GM23338 (cell line): Measurements from ENCODE around the gene CHMP6. TPM values are rescaled to one million over a fixed set of nuclear protein-coding genes. Genes with fewer than 3 reads are reported as not detected.

Experiments
- ATAC-seq: fragments of 200-7000 bp; cut with Tn5 transposase; 3 replicates; pipeline ENCODE4 v1.9.1; 2020
- DNase-seq: peaks from one replicate; pipeline ENCODE4 v3.0.0-alpha.2; 2015; ENCODE audit warnings: low spot score
- H2AFZ ChIP-seq: fragments of 200-600 bp; sonication (generic); 2 replicates; pipeline ENCODE4 v1.8.0; 2016; ENCODE audit warnings: antibody characterized with exemption, mild to moderate bottlenecking, moderate library complexity
- H3F3A ChIP-seq: fragments of 200-600 bp; sonication (generic); replicated peaks from 2 replicates; pipeline ENCODE4 v1.8.0; 2017; ENCODE audit warnings: antibody characterized with exemption, mixed run types, low read depth
- H3K27ac ChIP-seq: fragments of 200-600 bp; sonication (generic); 2 replicates; pipeline ENCODE4 v1.6.1; 2016; ENCODE audit warnings: low read depth
- H3K27me3 ChIP-seq: fragments of 200-600 bp; sonication (generic); 2 replicates; pipeline ENCODE4 v1.8.0; 2016; ENCODE audit warnings: mild to moderate bottlenecking, mixed run types, moderate library complexity; ENCODE audit not compliant: insufficient read depth
- H3K36me3 ChIP-seq: fragments of 200-600 bp; sonication (generic); 2 replicates; pipeline ENCODE4 v1.8.0; 2016; ENCODE audit warnings: mild to moderate bottlenecking; ENCODE audit not compliant: insufficient read depth
- H3K4me1 ChIP-seq: fragments of 200-600 bp; sonication (generic); 2 replicates; pipeline ENCODE4 v1.8.0; 2016; ENCODE audit warnings: mild to moderate bottlenecking, moderate library complexity; ENCODE audit not compliant: insufficient read depth
- H3K4me2 ChIP-seq: fragments of 200-600 bp; sonication (generic); 2 replicates; pipeline ENCODE4 v1.7.1; 2017; ENCODE audit warnings: mixed run types
- H3K4me3 ChIP-seq: fragments of 200-600 bp; sonication (generic); 2 replicates; pipeline ENCODE4 v1.6.1; 2016; ENCODE audit warnings: mixed run types
- H3K79me2 ChIP-seq: fragments of 200-600 bp; sonication (generic); replicated peaks from 2 replicates; pipeline ENCODE4 v1.8.0; 2017; ENCODE audit warnings: mild to moderate bottlenecking; ENCODE audit not compliant: insufficient read depth
- H3K9me2 ChIP-seq: fragments of 200-600 bp; sonication (generic); 2 replicates; pipeline ENCODE4 v1.8.0; 2017; ENCODE audit not compliant: insufficient read depth
- H4K20me1 ChIP-seq: fragments of 200-600 bp; sonication (generic); replicated peaks from 2 replicates; pipeline ENCODE4 v1.8.0; 2017; ENCODE audit warnings: mild to moderate bottlenecking; ENCODE audit not compliant: insufficient read depth
- H3K27ac Mint-ChIP-seq: 2 replicates; pipeline ENCODE4 v1.8.0; 2020; ENCODE audit warnings: inconsistent platforms, mild to moderate bottlenecking, moderate library complexity, mixed read lengths
- H3K27me3 Mint-ChIP-seq: 3 replicates; pipeline ENCODE4 v1.8.0; 2022; ENCODE audit warnings: low read depth, mild to moderate bottlenecking, moderate library complexity, mixed read lengths, inconsistent platforms; ENCODE audit not compliant: insufficient read depth, poor library complexity
- H3K36me3 Mint-ChIP-seq: 3 replicates; pipeline ENCODE4 v1.8.0; 2021; ENCODE audit warnings: low read depth, mild to moderate bottlenecking, inconsistent platforms, moderate library complexity, mixed read lengths
- H3K4me1 Mint-ChIP-seq: 3 replicates; pipeline ENCODE4 v1.8.0; 2020; ENCODE audit warnings: mild to moderate bottlenecking, inconsistent platforms, mixed read lengths
- H3K4me3 Mint-ChIP-seq: 3 replicates; pipeline ENCODE4 v1.8.0; 2021; ENCODE audit warnings: moderate library complexity, mild to moderate bottlenecking, inconsistent platforms, mixed read lengths
- H3K9me3 Mint-ChIP-seq: 3 replicates; pipeline ENCODE4 v1.8.0; 2020; ENCODE audit warnings: moderate library complexity, mild to moderate bottlenecking, inconsistent platforms, mixed read lengths
- CREB1 ChIP-seq: fragments of 250-450 bp; sonication (Bioruptor Pico); IDR thresholded peaks from 2 replicates; pipeline ENCODE4 v1.5.0; 2020; ENCODE audit warnings: low read depth, mild to moderate bottlenecking, moderate library complexity
- EZH2 ChIP-seq: fragments of 200-600 bp; sonication (generic); IDR thresholded peaks from one replicate; pipeline ENCODE4 v1.8.0; 2017; ENCODE audit warnings: antibody characterized with exemption, mild to moderate bottlenecking, low read depth; ENCODE audit not compliant: unreplicated experiment
- EZH2phosphoT487 ChIP-seq: fragments of 200-600 bp; sonication (generic); IDR thresholded peaks from one replicate; pipeline ENCODE4 v1.8.1; 2018; ENCODE audit warnings: antibody characterized with exemption; ENCODE audit not compliant: unreplicated experiment
- JUNB ChIP-seq: IDR thresholded peaks from one replicate; pipeline ENCODE4 v1.6.1; 2016; ENCODE audit warnings: antibody characterized with exemption; ENCODE audit not compliant: unreplicated experiment
- NANOG ChIP-seq: IDR thresholded peaks from 2 replicates; pipeline ENCODE4 v1.6.1; 2016; ENCODE audit warnings: antibody characterized with exemption, borderline replicate concordance
- POLR2AphosphoS5 ChIP-seq: IDR thresholded peaks from 2 replicates; pipeline ENCODE4 v1.6.1; 2016; ENCODE audit warnings: antibody characterized with exemption, low read depth
- STAT1 ChIP-seq: IDR thresholded peaks from one replicate; pipeline ENCODE4 v1.6.1; 2016; ENCODE audit warnings: antibody characterized with exemption; ENCODE audit not compliant: unreplicated experiment
- ZNF114 ChIP-seq: fragments of 250-450 bp; sonication (Bioruptor Pico); IDR thresholded peaks from 2 replicates; pipeline ENCODE4 v1.5.0; 2020; ENCODE audit warnings: mild to moderate bottlenecking, moderate library complexity
- ZNF331 ChIP-seq: fragments of 250-450 bp; sonication (Bioruptor Pico); IDR thresholded peaks from 2 replicates; pipeline ENCODE4 v1.5.0; 2020; ENCODE audit warnings: low read depth, mild to moderate bottlenecking, moderate library complexity
- polyA plus RNA-seq: library from polyadenylated mRNA; unstranded; fragments of >200 nt; fragmentation: Nextera tagmentation; extraction: Ambion mirVana; gene quantifications from 2 replicates; pipeline ENCODE4 v1.2.1, GENCODE V29; 2016
- total RNA-seq: library from RNA; depleted of rRNA; stranded (reverse); fragments of >200 nt; shearing (Covaris generic); gene quantifications from 2 replicates; pipeline ENCODE4 v1.2.3, GENCODE V29; 2014
- TF ChIP-seq, protein P1 (sequence below): IDR thresholded peaks from 2 replicates; pipeline ENCODE4 v1.6.1; 2016; ENCODE audit warnings: antibody characterized with exemption
- TF ChIP-seq, protein P2 (sequence below), 2 experiments: fragments of 200-600 bp in 1 of 2; sonication (generic) in 1 of 2; conservative IDR thresholded peaks; 2 replicates each; pipeline versions ENCODE4 v1.5.1 to v1.6.1; 2016 to 2017; ENCODE audit warnings: antibody characterized with exemption in 2 of 2, low read depth in 2 of 2, mild to moderate bottlenecking in 2 of 2, moderate library complexity in 1 of 2
- TF ChIP-seq, protein P3 (sequence below): IDR thresholded peaks from one replicate; pipeline ENCODE4 v1.6.1; 2018; ENCODE audit warnings: antibody characterized with exemption; ENCODE audit not compliant: unreplicated experiment
- TF ChIP-seq, protein P4 (sequence below): fragments of 250-450 bp; sonication (Bioruptor Pico); IDR thresholded peaks from 2 replicates; pipeline ENCODE4 v1.5.0; 2020; ENCODE audit warnings: mild to moderate bottlenecking, moderate library complexity

Gene CHMP6
- total and polyA plus RNA-seq, 2 experiments from 2014 or later = 12.3 to 14.0 TPM

DNA sequence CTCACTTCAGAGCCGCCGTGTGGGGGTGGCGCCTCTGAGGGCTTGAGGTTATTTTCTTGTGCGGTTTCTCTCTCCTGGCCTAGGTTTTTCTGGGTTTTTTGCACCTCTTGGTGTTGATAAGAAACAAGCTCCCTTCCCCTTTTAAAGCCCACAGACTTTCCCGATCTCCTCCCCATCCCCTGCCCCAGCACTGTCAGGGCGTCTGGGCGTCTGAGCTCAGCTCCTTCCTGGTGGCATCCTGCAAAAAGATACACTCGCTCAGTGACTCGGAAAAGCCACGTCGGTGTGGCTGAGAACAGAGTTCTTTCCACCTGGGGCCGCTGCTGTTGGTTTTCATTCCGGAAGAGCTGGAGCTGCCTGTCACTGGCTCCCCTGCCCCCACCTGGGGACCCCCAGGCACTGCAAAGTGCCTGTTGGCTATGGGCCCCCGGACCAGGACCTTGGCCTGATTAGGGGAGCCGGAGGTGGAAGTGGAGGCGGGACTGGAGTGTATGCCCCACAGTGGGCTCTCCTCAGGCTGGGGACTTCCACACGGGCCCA is 57.8 kb downstream of the CHMP6 start:
- no peak overlapping the region for H3K4me3 ChIP-seq
- H3K4me1 ChIP-seq = no peaks in the 10 kb centered on the region
- peaks cover 35% of the 10 kb centered on the region for H3K79me2 ChIP-seq
- no peak overlapping the region for H3K4me2 ChIP-seq
- H3K9me3 Mint-ChIP-seq = no peaks in the 10 kb centered on the region
- H3K27ac Mint-ChIP-seq = peak overlapping the region; percentile 63; the same call in 1 of the 2 replicates
- ATAC-seq = no peak
- no peak overlapping the region for H3K4me3 Mint-ChIP-seq
- no peak for DNase-seq
- no peak overlapping the region for H2AFZ ChIP-seq
- H3K36me3 Mint-ChIP-seq = no peaks in the 10 kb centered on the region; the same call in 2 of the 3 replicates
- H3K27me3 ChIP-seq = no peaks in the 10 kb centered on the region
- peaks cover 16% of the 10 kb centered on the region for H3K27me3 Mint-ChIP-seq
- H3K9me2 ChIP-seq = no peaks in the 10 kb centered on the region
- peaks cover 15% of the 10 kb centered on the region for H3K4me1 Mint-ChIP-seq
- no peak overlapping the region for H3K27ac ChIP-seq
- no peaks in the 10 kb centered on the region for H3K36me3 ChIP-seq
- TF ChIP-seq EZH2phosphoT487 = no peak
- no peak for TF ChIP-seq ZNF114 (CRISPR knock-in tag)
- TF ChIP-seq STAT1 = no peak
- TF ChIP-seq ZNF331 = no peak
- TF ChIP-seq, protein P1, sequence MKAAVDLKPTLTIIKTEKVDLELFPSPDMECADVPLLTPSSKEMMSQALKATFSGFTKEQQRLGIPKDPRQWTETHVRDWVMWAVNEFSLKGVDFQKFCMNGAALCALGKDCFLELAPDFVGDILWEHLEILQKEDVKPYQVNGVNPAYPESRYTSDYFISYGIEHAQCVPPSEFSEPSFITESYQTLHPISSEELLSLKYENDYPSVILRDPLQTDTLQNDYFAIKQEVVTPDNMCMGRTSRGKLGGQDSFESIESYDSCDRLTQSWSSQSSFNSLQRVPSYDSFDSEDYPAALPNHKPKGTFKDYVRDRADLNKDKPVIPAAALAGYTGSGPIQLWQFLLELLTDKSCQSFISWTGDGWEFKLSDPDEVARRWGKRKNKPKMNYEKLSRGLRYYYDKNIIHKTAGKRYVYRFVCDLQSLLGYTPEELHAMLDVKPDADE = no peak
- TF ChIP-seq, protein P2, sequence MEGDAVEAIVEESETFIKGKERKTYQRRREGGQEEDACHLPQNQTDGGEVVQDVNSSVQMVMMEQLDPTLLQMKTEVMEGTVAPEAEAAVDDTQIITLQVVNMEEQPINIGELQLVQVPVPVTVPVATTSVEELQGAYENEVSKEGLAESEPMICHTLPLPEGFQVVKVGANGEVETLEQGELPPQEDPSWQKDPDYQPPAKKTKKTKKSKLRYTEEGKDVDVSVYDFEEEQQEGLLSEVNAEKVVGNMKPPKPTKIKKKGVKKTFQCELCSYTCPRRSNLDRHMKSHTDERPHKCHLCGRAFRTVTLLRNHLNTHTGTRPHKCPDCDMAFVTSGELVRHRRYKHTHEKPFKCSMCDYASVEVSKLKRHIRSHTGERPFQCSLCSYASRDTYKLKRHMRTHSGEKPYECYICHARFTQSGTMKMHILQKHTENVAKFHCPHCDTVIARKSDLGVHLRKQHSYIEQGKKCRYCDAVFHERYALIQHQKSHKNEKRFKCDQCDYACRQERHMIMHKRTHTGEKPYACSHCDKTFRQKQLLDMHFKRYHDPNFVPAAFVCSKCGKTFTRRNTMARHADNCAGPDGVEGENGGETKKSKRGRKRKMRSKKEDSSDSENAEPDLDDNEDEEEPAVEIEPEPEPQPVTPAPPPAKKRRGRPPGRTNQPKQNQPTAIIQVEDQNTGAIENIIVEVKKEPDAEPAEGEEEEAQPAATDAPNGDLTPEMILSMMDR (conservative IDR thresholded peaks at IDR 0.05; ENCODE audit: low read depth in 2 of 2) = no peak
- no peak for TF ChIP-seq JUNB
- TF ChIP-seq NANOG = no peak
- no peak for TF ChIP-seq CREB1 (CRISPR knock-in tag)
- no peak for TF ChIP-seq POLR2AphosphoS5
- TF ChIP-seq EZH2 = no peak
- TF ChIP-seq, protein P3, sequence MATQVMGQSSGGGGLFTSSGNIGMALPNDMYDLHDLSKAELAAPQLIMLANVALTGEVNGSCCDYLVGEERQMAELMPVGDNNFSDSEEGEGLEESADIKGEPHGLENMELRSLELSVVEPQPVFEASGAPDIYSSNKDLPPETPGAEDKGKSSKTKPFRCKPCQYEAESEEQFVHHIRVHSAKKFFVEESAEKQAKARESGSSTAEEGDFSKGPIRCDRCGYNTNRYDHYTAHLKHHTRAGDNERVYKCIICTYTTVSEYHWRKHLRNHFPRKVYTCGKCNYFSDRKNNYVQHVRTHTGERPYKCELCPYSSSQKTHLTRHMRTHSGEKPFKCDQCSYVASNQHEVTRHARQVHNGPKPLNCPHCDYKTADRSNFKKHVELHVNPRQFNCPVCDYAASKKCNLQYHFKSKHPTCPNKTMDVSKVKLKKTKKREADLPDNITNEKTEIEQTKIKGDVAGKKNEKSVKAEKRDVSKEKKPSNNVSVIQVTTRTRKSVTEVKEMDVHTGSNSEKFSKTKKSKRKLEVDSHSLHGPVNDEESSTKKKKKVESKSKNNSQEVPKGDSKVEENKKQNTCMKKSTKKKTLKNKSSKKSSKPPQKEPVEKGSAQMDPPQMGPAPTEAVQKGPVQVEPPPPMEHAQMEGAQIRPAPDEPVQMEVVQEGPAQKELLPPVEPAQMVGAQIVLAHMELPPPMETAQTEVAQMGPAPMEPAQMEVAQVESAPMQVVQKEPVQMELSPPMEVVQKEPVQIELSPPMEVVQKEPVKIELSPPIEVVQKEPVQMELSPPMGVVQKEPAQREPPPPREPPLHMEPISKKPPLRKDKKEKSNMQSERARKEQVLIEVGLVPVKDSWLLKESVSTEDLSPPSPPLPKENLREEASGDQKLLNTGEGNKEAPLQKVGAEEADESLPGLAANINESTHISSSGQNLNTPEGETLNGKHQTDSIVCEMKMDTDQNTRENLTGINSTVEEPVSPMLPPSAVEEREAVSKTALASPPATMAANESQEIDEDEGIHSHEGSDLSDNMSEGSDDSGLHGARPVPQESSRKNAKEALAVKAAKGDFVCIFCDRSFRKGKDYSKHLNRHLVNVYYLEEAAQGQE = no peak
- TF ChIP-seq, protein P4, sequence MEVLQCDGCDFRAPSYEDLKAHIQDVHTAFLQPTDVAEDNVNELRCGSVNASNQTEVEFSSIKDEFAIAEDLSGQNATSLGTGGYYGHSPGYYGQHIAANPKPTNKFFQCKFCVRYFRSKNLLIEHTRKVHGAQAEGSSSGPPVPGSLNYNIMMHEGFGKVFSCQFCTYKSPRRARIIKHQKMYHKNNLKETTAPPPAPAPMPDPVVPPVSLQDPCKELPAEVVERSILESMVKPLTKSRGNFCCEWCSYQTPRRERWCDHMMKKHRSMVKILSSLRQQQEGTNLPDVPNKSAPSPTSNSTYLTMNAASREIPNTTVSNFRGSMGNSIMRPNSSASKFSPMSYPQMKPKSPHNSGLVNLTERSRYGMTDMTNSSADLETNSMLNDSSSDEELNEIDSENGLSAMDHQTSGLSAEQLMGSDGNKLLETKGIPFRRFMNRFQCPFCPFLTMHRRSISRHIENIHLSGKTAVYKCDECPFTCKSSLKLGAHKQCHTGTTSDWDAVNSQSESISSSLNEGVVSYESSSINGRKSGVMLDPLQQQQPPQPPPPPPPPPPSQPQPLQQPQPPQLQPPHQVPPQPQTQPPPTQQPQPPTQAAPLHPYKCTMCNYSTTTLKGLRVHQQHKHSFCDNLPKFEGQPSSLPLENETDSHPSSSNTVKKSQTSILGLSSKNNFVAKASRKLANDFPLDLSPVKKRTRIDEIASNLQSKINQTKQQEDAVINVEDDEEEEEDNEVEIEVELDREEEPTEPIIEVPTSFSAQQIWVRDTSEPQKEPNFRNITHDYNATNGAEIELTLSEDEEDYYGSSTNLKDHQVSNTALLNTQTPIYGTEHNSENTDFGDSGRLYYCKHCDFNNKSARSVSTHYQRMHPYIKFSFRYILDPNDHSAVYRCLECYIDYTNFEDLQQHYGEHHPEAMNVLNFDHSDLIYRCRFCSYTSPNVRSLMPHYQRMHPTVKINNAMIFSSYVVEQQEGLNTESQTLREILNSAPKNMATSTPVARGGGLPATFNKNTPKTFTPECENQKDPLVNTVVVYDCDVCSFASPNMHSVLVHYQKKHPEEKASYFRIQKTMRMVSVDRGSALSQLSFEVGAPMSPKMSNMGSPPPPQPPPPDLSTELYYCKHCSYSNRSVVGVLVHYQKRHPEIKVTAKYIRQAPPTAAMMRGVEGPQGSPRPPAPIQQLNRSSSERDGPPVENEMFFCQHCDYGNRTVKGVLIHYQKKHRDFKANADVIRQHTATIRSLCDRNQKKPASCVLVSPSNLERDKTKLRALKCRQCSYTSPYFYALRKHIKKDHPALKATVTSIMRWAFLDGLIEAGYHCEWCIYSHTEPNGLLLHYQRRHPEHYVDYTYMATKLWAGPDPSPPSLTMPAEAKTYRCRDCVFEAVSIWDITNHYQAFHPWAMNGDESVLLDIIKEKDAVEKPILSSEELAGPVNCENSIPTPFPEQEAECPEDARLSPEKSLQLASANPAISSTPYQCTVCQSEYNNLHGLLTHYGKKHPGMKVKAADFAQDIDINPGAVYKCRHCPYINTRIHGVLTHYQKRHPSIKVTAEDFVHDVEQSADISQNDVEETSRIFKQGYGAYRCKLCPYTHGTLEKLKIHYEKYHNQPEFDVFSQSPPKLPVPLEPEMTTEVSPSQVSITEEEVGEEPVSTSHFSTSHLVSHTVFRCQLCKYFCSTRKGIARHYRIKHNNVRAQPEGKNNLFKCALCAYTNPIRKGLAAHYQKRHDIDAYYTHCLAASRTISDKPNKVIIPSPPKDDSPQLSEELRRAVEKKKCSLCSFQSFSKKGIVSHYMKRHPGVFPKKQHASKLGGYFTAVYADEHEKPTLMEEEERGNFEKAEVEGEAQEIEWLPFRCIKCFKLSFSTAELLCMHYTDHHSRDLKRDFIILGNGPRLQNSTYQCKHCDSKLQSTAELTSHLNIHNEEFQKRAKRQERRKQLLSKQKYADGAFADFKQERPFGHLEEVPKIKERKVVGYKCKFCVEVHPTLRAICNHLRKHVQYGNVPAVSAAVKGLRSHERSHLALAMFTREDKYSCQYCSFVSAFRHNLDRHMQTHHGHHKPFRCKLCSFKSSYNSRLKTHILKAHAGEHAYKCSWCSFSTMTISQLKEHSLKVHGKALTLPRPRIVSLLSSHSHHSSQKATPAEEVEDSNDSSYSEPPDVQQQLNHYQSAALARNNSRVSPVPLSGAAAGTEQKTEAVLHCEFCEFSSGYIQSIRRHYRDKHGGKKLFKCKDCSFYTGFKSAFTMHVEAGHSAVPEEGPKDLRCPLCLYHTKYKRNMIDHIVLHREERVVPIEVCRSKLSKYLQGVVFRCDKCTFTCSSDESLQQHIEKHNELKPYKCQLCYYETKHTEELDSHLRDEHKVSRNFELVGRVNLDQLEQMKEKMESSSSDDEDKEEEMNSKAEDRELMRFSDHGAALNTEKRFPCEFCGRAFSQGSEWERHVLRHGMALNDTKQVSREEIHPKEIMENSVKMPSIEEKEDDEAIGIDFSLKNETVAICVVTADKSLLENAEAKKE (CRISPR knock-in tag) = no peak
- H4K20me1 ChIP-seq = no peaks in the 10 kb centered on the region
- no peaks in the 10 kb centered on the region for H3F3A ChIP-seq
